ENCODE data around the gene ATP5F1D. TPM values are rescaled to one million over a fixed set of nuclear protein-coding genes. Genes with fewer than 3 reads are reported as not detected.

Gene ATP5F1D
- total RNA-seq, 3 donors from 2014 or later: 47.6 to 64.9 (median 61.3) TPM

GRCh38 chr19:1261798-1262622 lies 20.5 kb downstream of the ATP5F1D start:
- Histone ChIP-seq H3K9me3 (no peaks in the 10 kb centered on the region), H3K4me1 (peaks cover 34 to 48% of the 10 kb centered on the region in 2 donors), H3K27ac (peak overlapping the region; percentile 97 to 98), H3K4me3 (peak overlapping the region; percentile 57 to 79 (median 70)), H3K27me3 (no peaks in the 10 kb centered on the region), H3K36me3 (no peaks in the 10 kb centered on the region)
- DNase-seq (ENCODE audit: low spot score in 2 of 2): peak; percentile 84 to 91
- intact Hi-C loops (cut with DNase I; ENCODE audit: low total_unique reads): no loop called here
- TF ChIP-seq, protein P1, sequence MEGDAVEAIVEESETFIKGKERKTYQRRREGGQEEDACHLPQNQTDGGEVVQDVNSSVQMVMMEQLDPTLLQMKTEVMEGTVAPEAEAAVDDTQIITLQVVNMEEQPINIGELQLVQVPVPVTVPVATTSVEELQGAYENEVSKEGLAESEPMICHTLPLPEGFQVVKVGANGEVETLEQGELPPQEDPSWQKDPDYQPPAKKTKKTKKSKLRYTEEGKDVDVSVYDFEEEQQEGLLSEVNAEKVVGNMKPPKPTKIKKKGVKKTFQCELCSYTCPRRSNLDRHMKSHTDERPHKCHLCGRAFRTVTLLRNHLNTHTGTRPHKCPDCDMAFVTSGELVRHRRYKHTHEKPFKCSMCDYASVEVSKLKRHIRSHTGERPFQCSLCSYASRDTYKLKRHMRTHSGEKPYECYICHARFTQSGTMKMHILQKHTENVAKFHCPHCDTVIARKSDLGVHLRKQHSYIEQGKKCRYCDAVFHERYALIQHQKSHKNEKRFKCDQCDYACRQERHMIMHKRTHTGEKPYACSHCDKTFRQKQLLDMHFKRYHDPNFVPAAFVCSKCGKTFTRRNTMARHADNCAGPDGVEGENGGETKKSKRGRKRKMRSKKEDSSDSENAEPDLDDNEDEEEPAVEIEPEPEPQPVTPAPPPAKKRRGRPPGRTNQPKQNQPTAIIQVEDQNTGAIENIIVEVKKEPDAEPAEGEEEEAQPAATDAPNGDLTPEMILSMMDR (IDR thresholded peaks at IDR 0.05): no peak
- TF ChIP-seq POLR2AphosphoS5 (IDR thresholded peaks at IDR 0.05): peak in 2 of 3 donors; percentile 44 to 55
- TF ChIP-seq POLR2A (IDR thresholded peaks at IDR 0.05): no peak

GRCh38 chr19:1262623-1263123 lies 21.1 kb downstream of the ATP5F1D start:
- Histone ChIP-seq H3K36me3 (no peaks in the 10 kb centered on the region), H3K4me1 (peaks cover 41 to 55% of the 10 kb centered on the region in 2 donors), H3K27me3 (no peaks in the 10 kb centered on the region), H3K9me3 (no peaks in the 10 kb centered on the region), H3K4me3 (peak overlapping the region in 2 of 3 donors; percentile 70 to 79), H3K27ac (peak overlapping the region; percentile 97 to 98)
- intact Hi-C loops (cut with DNase I; ENCODE audit: low total_unique reads): no loop called here
- TF ChIP-seq POLR2A (IDR thresholded peaks at IDR 0.05) (no peak), POLR2AphosphoS5 (IDR thresholded peaks at IDR 0.05) (no peak)
- TF ChIP-seq, protein P1 (IDR thresholded peaks at IDR 0.05): no peak
- peak in 1 of 2 donors; percentile 20 for DNase-seq (ENCODE audit: low spot score in 2 of 2)

DNA sequence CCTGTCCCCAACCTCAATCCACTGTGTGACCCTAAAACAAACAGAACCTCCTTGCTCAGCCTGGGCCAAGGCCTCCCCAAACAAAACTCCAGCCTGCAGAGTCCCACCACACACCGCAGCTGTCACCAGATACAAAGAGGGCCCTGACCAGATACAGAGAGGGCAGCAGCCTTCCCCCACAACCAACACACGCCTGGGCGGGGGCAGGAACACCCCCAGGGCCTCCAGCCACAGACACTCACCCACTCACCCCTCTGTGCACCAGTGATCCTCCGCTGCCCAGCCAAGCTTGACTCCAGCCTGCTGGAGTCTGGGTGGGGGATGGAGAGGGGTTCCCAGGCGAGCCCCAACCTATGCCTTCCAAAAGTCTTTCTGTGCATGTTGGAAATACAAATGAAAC lies 21.6 kb downstream of the ATP5F1D start:
- no peaks in the 10 kb centered on the region for H3K36me3 ChIP-seq
- TF ChIP-seq, protein P1 (IDR thresholded peaks at IDR 0.05): no peak
- TF ChIP-seq POLR2AphosphoS5 (IDR thresholded peaks at IDR 0.05): no peak
- TF ChIP-seq POLR2A (IDR thresholded peaks at IDR 0.05): no peak
- H3K4me3 ChIP-seq: no peak overlapping the region
- H3K27me3 ChIP-seq: no peaks in the 10 kb centered on the region
- H3K4me1 ChIP-seq: peaks cover 41 to 56% of the 10 kb centered on the region in 2 donors
- H3K9me3 ChIP-seq: no peaks in the 10 kb centered on the region
- H3K27ac ChIP-seq: peak overlapping the region; percentile 97 to 98
- intact Hi-C loops (cut with DNase I; ENCODE audit: low total_unique reads): no loop called here
- DNase-seq (ENCODE audit: low spot score in 2 of 2): no peak

DNA sequence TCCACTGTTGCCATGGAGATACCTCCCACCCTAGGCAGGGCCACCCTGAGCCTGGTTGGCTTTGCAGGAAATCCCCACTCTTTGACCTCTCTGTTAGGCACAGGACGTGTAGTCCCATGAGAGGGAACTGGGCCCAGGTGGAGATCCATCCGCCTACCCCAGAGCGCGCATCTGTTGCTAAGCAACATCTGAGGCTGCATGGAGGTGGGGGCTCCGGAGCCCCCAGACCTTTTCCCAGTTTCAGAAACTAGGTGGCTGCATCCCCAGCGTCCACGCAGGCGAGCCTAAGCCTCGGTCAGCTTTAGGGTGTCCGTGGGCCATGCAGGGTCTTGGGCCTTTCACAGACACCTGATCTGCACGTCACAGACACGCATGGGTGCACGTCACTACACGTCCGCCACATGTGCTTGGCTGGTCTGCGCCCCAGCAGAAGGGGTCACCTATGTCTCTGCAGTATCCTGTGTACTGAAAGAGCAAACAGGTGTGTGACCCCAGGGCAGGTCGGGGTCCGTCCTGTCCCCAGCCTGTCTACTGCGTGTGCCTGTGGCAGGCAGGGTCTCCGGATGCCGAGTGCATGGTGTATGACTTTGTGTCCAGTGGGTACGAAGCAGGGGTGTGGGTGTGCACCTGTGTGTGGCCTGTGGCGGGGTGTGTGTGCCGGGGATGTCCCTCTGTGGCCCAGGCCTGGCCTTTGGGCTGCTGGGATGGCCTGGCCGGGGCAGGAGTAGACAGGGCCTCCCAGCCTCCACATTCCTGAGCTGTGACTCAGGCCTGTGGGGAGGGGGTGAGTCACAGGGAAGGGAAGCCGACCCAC lies 23.5 kb downstream of the ATP5F1D start:
- peak; percentile 78 to 79 for DNase-seq (ENCODE audit: low spot score in 2 of 2)
- intact Hi-C loops (cut with DNase I; ENCODE audit: low total_unique reads): no loop called here

More for the DNA sequence above, 23.5 kb downstream of the ATP5F1D start:
- Histone ChIP-seq H3K27me3 (no peaks in the 10 kb centered on the region), H3K27ac (peak overlapping the region; percentile 97 to 98), H3K36me3 (no peaks in the 10 kb centered on the region), H3K9me3 (no peaks in the 10 kb centered on the region), H3K4me1 (peaks cover 41 to 52% of the 10 kb centered on the region in 2 donors), H3K4me3 (peak overlapping the region in 1 of 3 donors; percentile 74)
- TF ChIP-seq, protein P1 (IDR thresholded peaks at IDR 0.05): no peak
- peak; percentile 52 to 87 (median 68) for TF ChIP-seq POLR2AphosphoS5 (IDR thresholded peaks at IDR 0.05)
